ENCODE results near the gene PNMA6F.
"Not testable (repeated sequence)": the region's sequence is repeated elsewhere in the genome, so short reads cannot be mapped to it uniquely, and the experiment has no call there.

Gene PNMA6F

GRCh38 chrX:153320555-153321184, 897 bp downstream of the PNMA6F start:
- Histone ChIP-seq H3K4me2 (ENCODE audit: low read length) (no peak overlapping the region), H3K27ac (ENCODE audit: low read depth, low read length) (no peak overlapping the region), H3K9me3 (ENCODE audit: control insufficient read depth, insufficient read depth, low read length) (no peaks in the 10 kb centered on the region), H3K4me3 (ENCODE audit: low read length) (no peak overlapping the region), H4K20me1 (ENCODE audit: control insufficient read depth, insufficient read depth, low read depth, low read length) (no peaks in the 10 kb centered on the region), H3F3A (ENCODE audit: control insufficient read depth, insufficient read depth) (no peaks in the 10 kb centered on the region), H3K4me1 (ENCODE audit: control insufficient read depth, low read length) (no peaks in the 10 kb centered on the region), H3K36me3 (ENCODE audit: control insufficient read depth, low read length) (no peaks in the 10 kb centered on the region), H3K27me3 (ENCODE audit: control insufficient read depth, low read length) (no peaks in the 10 kb centered on the region), H3K9me2 (replicated peaks; ENCODE audit: control insufficient read depth, low read length) (no peaks in the 10 kb centered on the region), H3K79me2 (ENCODE audit: control insufficient read depth, low read length) (no peaks in the 10 kb centered on the region)
- TF ChIP-seq EZH2phosphoT487 (IDR thresholded peaks at IDR 0.05; ENCODE audit: borderline replicate concordance, low read length): no peak
- TF ChIP-seq CTCF (IDR thresholded peaks at IDR 0.05; ENCODE audit: low read depth, low read length, poor library complexity, severe bottlenecking): no peak

- not testable (repeated sequence) for H4K20me1 ChIP-seq (ENCODE audit: control insufficient read depth, insufficient read depth, low read depth, low read length); H3K27ac ChIP-seq (ENCODE audit: low read depth, low read length); H3K9me2 ChIP-seq (replicated peaks; ENCODE audit: control insufficient read depth, low read length); H3K27me3 ChIP-seq (ENCODE audit: control insufficient read depth, low read length); H3K36me3 ChIP-seq (ENCODE audit: control insufficient read depth, low read length); H3K4me3 ChIP-seq (ENCODE audit: low read length); H3F3A ChIP-seq (ENCODE audit: control insufficient read depth, insufficient read depth); H3K4me1 ChIP-seq (ENCODE audit: control insufficient read depth, low read length); H3K4me2 ChIP-seq (ENCODE audit: low read length); H3K79me2 ChIP-seq (ENCODE audit: control insufficient read depth, low read length); H3K9me3 ChIP-seq (ENCODE audit: control insufficient read depth, insufficient read depth, low read length)
These were observed 1.5 kb downstream of the PNMA6F start for GRCh38 chrX:153320047-153320443.

GRCh38 chrX:153319295-153320046, 2.1 kb downstream of the PNMA6F start:
- no peak overlapping the region for H3K4me3 ChIP-seq (ENCODE audit: low read length)

More at GRCh38 chrX:153319295-153320046, 2.1 kb downstream of the PNMA6F start:
- H3K36me3 ChIP-seq (ENCODE audit: control insufficient read depth, low read length): no peaks in the 10 kb centered on the region
- no peaks in the 10 kb centered on the region for H3K79me2 ChIP-seq (ENCODE audit: control insufficient read depth, low read length)
- H3K27me3 ChIP-seq (ENCODE audit: control insufficient read depth, low read length): no peaks in the 10 kb centered on the region
- no peaks in the 10 kb centered on the region for H4K20me1 ChIP-seq (ENCODE audit: control insufficient read depth, insufficient read depth, low read depth, low read length)
- no peaks in the 10 kb centered on the region for H3F3A ChIP-seq (ENCODE audit: control insufficient read depth, insufficient read depth)
- H3K9me2 ChIP-seq (replicated peaks; ENCODE audit: control insufficient read depth, low read length): no peaks in the 10 kb centered on the region
- no peak overlapping the region for H3K27ac ChIP-seq (ENCODE audit: low read depth, low read length)
- no peaks in the 10 kb centered on the region for H3K9me3 ChIP-seq (ENCODE audit: control insufficient read depth, insufficient read depth, low read length)
- H3K4me1 ChIP-seq (ENCODE audit: control insufficient read depth, low read length): no peaks in the 10 kb centered on the region
- TF ChIP-seq EZH2phosphoT487 (IDR thresholded peaks at IDR 0.05; ENCODE audit: borderline replicate concordance, low read length) (no peak), CTCF (IDR thresholded peaks at IDR 0.05; ENCODE audit: low read depth, low read length, poor library complexity, severe bottlenecking) (no peak)
- H3K4me2 ChIP-seq (ENCODE audit: low read length): no peak overlapping the region
